PC-3 (cell line): ENCODE measurements around the gene KCNB1. TPM values are rescaled to one million over a fixed set of nuclear protein-coding genes. Genes with fewer than 3 reads are reported as not detected.

Source experiments
- ATAC-seq: fragments of 200-7000 bp; cut with Tn5 transposase; 2 replicates; pipeline ENCODE4 v1.9.1; 2020; ENCODE audit warnings: mild to moderate bottlenecking, moderate library complexity
- BruUV-seq: library from RNA; stranded (reverse); fragments of 400-500 nt; replicated peaks from 2 replicates; lab custom pipeline; 2021; lab: Mats Ljungman, UMichigan
- CTCF ChIA-PET: fragments of 300-600 bp; sonication (Branson Sonifier 250); formaldehyde crosslinking; loops from one replicate; lab custom pipeline; 2022; ENCODE audit warnings: antibody characterized with exemption; lab: Charles Lee
- POLR2A ChIA-PET: fragments of 300-600 bp; sonication (Branson Sonifier 250); formaldehyde crosslinking; loops from one replicate; lab custom pipeline; 2022; ENCODE audit warnings: antibody characterized with exemption; ENCODE audit not compliant: unreplicated experiment; lab: Charles Lee
- DNase-seq: peaks from one replicate; pipeline ENCODE4 v3.0.0-alpha.2; 2015
- H2AFZ ChIP-seq: fragments of 300-600 bp; sonication (generic); 2 replicates; pipeline ENCODE4 v1.6.0; 2016; ENCODE audit warnings: antibody characterized with exemption, low read length
- H3F3A ChIP-seq: fragments of 300-600 bp; sonication (generic); one replicate; pipeline ENCODE4 v1.6.0; 2017; ENCODE audit warnings: antibody characterized with exemption, low read length, control low read depth, mild to moderate bottlenecking; ENCODE audit not compliant: unreplicated experiment
- H3K27ac ChIP-seq: fragments of 300-600 bp; sonication (generic); 2 replicates; pipeline ENCODE4 v1.5.1; 2016; ENCODE audit warnings: mild to moderate bottlenecking, low read length
- H3K27me3 ChIP-seq: fragments of 300-600 bp; sonication (generic); 2 replicates; pipeline ENCODE4 v1.6.1; 2016; ENCODE audit warnings: low read length, mixed read lengths
- H3K36me3 ChIP-seq: fragments of 300-600 bp; sonication (generic); 2 replicates; pipeline ENCODE4 v1.6.1; 2016; ENCODE audit warnings: low read depth, mixed run types, low read length, mixed read lengths
- H3K4me1 ChIP-seq: fragments of 300-600 bp; sonication (generic); 2 replicates; pipeline ENCODE4 v1.5.1; 2016; ENCODE audit warnings: low read length; ENCODE audit not compliant: insufficient read depth
- H3K4me2 ChIP-seq: fragments of 300-600 bp; sonication (generic); 2 replicates; pipeline ENCODE4 v1.6.0; 2016; ENCODE audit warnings: low read length
- H3K4me3 ChIP-seq: fragments of 300-600 bp; sonication (generic); 2 replicates; pipeline ENCODE4 v1.5.1; 2016; ENCODE audit warnings: mild to moderate bottlenecking, low read length, mixed read lengths
- H3K79me2 ChIP-seq: fragments of 300-600 bp; sonication (generic); 2 replicates; pipeline ENCODE4 v1.6.1; 2017; ENCODE audit warnings: low read length, mixed read lengths
- H3K9ac ChIP-seq: fragments of 300-600 bp; sonication (generic); 2 replicates; pipeline ENCODE4 v1.6.0; 2016; ENCODE audit warnings: mild to moderate bottlenecking, low read length
- H3K9me2 ChIP-seq: fragments of 300-600 bp; sonication (generic); replicated peaks from 2 replicates; pipeline ENCODE4 v1.6.1; 2016; ENCODE audit warnings: mixed run types, low read length, mixed read lengths
- H3K9me3 ChIP-seq: fragments of 300-600 bp; sonication (generic); 2 replicates; pipeline ENCODE4 v1.6.1; 2016; ENCODE audit warnings: low read length, mixed read lengths
- H4K20me1 ChIP-seq: fragments of 300-600 bp; sonication (generic); 2 replicates; pipeline ENCODE4 v1.6.1; 2016; ENCODE audit warnings: low read length, mixed read lengths
- CTCF ChIP-seq: fragments of 300-600 bp; sonication (generic); conservative IDR thresholded peaks from 2 replicates; pipeline ENCODE4 v1.5.1; 2017; ENCODE audit warnings: antibody characterized with exemption, low read depth, mild to moderate bottlenecking, low read length
- EZH2 ChIP-seq: fragments of 300-600 bp; sonication (generic); IDR thresholded peaks from one replicate; pipeline ENCODE4 v1.6.1; 2017; ENCODE audit warnings: antibody characterized with exemption, mild to moderate bottlenecking, low read length; ENCODE audit not compliant: unreplicated experiment
- EZH2phosphoT487 ChIP-seq: fragments of 300-600 bp; sonication (generic); IDR thresholded peaks from 2 replicates; pipeline ENCODE4 v1.6.1; 2018; ENCODE audit warnings: mild to moderate bottlenecking, antibody characterized with exemption, low read length, borderline replicate concordance
- intact Hi-C: fragments of 100-400 bp; cut with micrococcal nuclease; formaldehyde crosslinking; loops from 2 replicates; pipeline ENCODE4 v1.9.0; 2023
- total RNA-seq: library from RNA; depleted of rRNA; stranded (reverse); fragments of >200 nt; gene quantifications from 2 replicates; pipeline ENCODE4 v1.2.3, GENCODE V29; 2014

Gene KCNB1
- total RNA-seq, 1 experiment from 2014 or later = 0.04 TPM

- no peaks in the 10 kb centered on the region for H3K4me1 ChIP-seq
- DNase-seq (no peak), ATAC-seq (no peak)
- CTCF ChIA-PET = no interaction called here
- no peaks in the 10 kb centered on the region for H3F3A ChIP-seq
- POLR2A ChIA-PET = no interaction called here
- H2AFZ ChIP-seq = no peak overlapping the region
- H3K9me2 ChIP-seq = no peaks in the 10 kb centered on the region
- H3K9me3 ChIP-seq = 0 out of 2 replicates have a peak, but pooled peaks cover 8% of the 10 kb centered on the region
- no peaks in the 10 kb centered on the region for H4K20me1 ChIP-seq
- no peaks in the 10 kb centered on the region for H3K79me2 ChIP-seq
- no peak overlapping the region for H3K4me3 ChIP-seq
- no TSS peak for BruUV-seq
- TF ChIP-seq EZH2 (no peak), CTCF (no peak), EZH2phosphoT487 (no peak)
- no peaks in the 10 kb centered on the region for H3K36me3 ChIP-seq
- peaks cover 11% of the 10 kb centered on the region for H3K27me3 ChIP-seq
- H3K9ac ChIP-seq = no peak overlapping the region
- intact Hi-C loops = no loop called here
- no peak overlapping the region for H3K4me2 ChIP-seq
- no peak overlapping the region for H3K27ac ChIP-seq
Observed at GRCh38 chr20:49405696-49406095, 76.8 kb downstream of the KCNB1 start.

GRCh38 chr20:49405062-49405683 is 77.3 kb downstream of the KCNB1 start:
- Histone ChIP-seq H3K27me3 (peaks cover 10% of the 10 kb centered on the region), H3F3A (no peaks in the 10 kb centered on the region), H3K9ac (no peak overlapping the region), H3K4me1 (no peaks in the 10 kb centered on the region), H3K9me3 (0 out of 2 replicates have a peak, but pooled peaks cover 8% of the 10 kb centered on the region), H3K4me2 (no peak overlapping the region), H3K27ac (no peak overlapping the region), H3K4me3 (no peak overlapping the region), H3K36me3 (no peaks in the 10 kb centered on the region), H2AFZ (no peak overlapping the region), H3K79me2 (no peaks in the 10 kb centered on the region), H4K20me1 (no peaks in the 10 kb centered on the region), H3K9me2 (no peaks in the 10 kb centered on the region)
- POLR2A ChIA-PET = no interaction called here
- intact Hi-C loops = no loop called here
- no peak for ATAC-seq
- TF ChIP-seq EZH2phosphoT487 (no peak), CTCF (no peak), EZH2 (no peak)
- DNase-seq = no peak
- no TSS peak for BruUV-seq
- CTCF ChIA-PET = no interaction called here

GRCh38 chr20:49404461-49404860 is 78.0 kb downstream of the KCNB1 start:
- BruUV-seq = no TSS peak
- 0 out of 2 replicates have a peak, but pooled peaks cover 8% of the 10 kb centered on the region for H3K9me3 ChIP-seq
- no peak overlapping the region for H3K9ac ChIP-seq
- peaks cover 10% of the 10 kb centered on the region for H3K27me3 ChIP-seq
- H3F3A ChIP-seq = no peaks in the 10 kb centered on the region
- intact Hi-C loops = no loop called here
- H2AFZ ChIP-seq = no peak overlapping the region
- ChIA-PET CTCF (no interaction called here), POLR2A (no interaction called here)
- TF ChIP-seq CTCF (no peak), EZH2phosphoT487 (no peak), EZH2 (no peak)
- no peak for DNase-seq
- no peaks in the 10 kb centered on the region for H3K36me3 ChIP-seq
- H3K4me3 ChIP-seq = no peak overlapping the region
- no peak overlapping the region for H3K27ac ChIP-seq
- no peaks in the 10 kb centered on the region for H3K79me2 ChIP-seq
- H3K4me1 ChIP-seq = no peaks in the 10 kb centered on the region
- no peak for ATAC-seq
- H3K4me2 ChIP-seq = no peak overlapping the region
- no peaks in the 10 kb centered on the region for H3K9me2 ChIP-seq
- H4K20me1 ChIP-seq = no peaks in the 10 kb centered on the region
